ENCODE measurements around the gene MTG1. TPM values are rescaled to one million over a fixed set of nuclear protein-coding genes. Genes with fewer than 3 reads are reported as not detected.

MTG1 gene
- total and polyA plus RNA-seq, 2 experiments from 2014 or later, result 22.8 to 50.7 TPM

GRCh38 chr10:133461841-133462240 lies 67.9 kb downstream of the MTG1 start:
- H3K27ac ChIP-seq, result no peak overlapping the region
- no peaks in the 10 kb centered on the region for H3K27me3 ChIP-seq (replicated peaks; ENCODE audit: insufficient read depth)
- H3K4me3 ChIP-seq, result no peak overlapping the region
- H3K4me1 ChIP-seq (ENCODE audit: insufficient read depth), result no peaks in the 10 kb centered on the region
- DNase-seq, result no peak
- in situ Hi-C loops (cut with MboI), result no loop called here
- no peak overlapping the region for H2AFZ ChIP-seq
- TF ChIP-seq EZH2 (IDR thresholded peaks at IDR 0.05; ENCODE audit: insufficient read depth, poor library complexity, severe bottlenecking) (no peak), EZH2phosphoT487 (IDR thresholded peaks at IDR 0.05; ENCODE audit: insufficient read depth, low read depth) (no peak)
- no peak overlapping the region for H3K4me2 ChIP-seq (ENCODE audit: unreplicated experiment)
- 32 to 49% methylated on average over 8 of the region's 8 CpGs for WGBS, 2 experiments (ENCODE audit: low coverage in 1 of 2, low lambda C conversion rate in 2 of 2, missing lambda C conversion rate in 2 of 2)
- H3K9me2 ChIP-seq (ENCODE audit: insufficient read depth), result no peaks in the 10 kb centered on the region
- H4K20me1 ChIP-seq (ENCODE audit: insufficient read depth), result no peaks in the 10 kb centered on the region
- no peak overlapping the region for H3K9ac ChIP-seq
- H3K36me3 ChIP-seq (ENCODE audit: low read depth), result no peaks in the 10 kb centered on the region
- no peaks in the 10 kb centered on the region for H3K9me3 ChIP-seq (ENCODE audit: low read depth)
- no peaks in the 10 kb centered on the region for H3F3A ChIP-seq (ENCODE audit: insufficient read depth)
- no peaks in the 10 kb centered on the region for H3K79me2 ChIP-seq (ENCODE audit: insufficient read depth)

GRCh38 chr10:133462512-133463305 lies 68.8 kb downstream of the MTG1 start:
- no peaks in the 10 kb centered on the region for H3K9me3 ChIP-seq (ENCODE audit: low read depth)

GRCh38 chr10:133464582-133465031 lies 70.7 kb downstream of the MTG1 start:
- in situ Hi-C loops (cut with MboI), result no loop called here
- Histone ChIP-seq H2AFZ (no peak overlapping the region), H3K27ac (no peak overlapping the region), H3K4me1 (ENCODE audit: insufficient read depth) (no peaks in the 10 kb centered on the region), H3K79me2 (ENCODE audit: insufficient read depth) (no peaks in the 10 kb centered on the region), H4K20me1 (ENCODE audit: insufficient read depth) (no peaks in the 10 kb centered on the region), H3K9me2 (ENCODE audit: insufficient read depth) (no peaks in the 10 kb centered on the region), H3K27me3 (replicated peaks; ENCODE audit: insufficient read depth) (no peaks in the 10 kb centered on the region), H3K36me3 (ENCODE audit: low read depth) (no peaks in the 10 kb centered on the region), H3K9me3 (ENCODE audit: low read depth) (no peaks in the 10 kb centered on the region), H3K4me2 (ENCODE audit: unreplicated experiment) (no peak overlapping the region), H3K9ac (no peak overlapping the region), H3F3A (ENCODE audit: insufficient read depth) (no peaks in the 10 kb centered on the region), H3K4me3 (no peak overlapping the region)
- DNase-seq, result no peak
- WGBS, 2 experiments (ENCODE audit: low coverage in 1 of 2, low lambda C conversion rate in 2 of 2, missing lambda C conversion rate in 2 of 2), result 83 to 86% methylated on average over 9 to 12 of the region's 12 CpGs
- TF ChIP-seq EZH2 (IDR thresholded peaks at IDR 0.05; ENCODE audit: insufficient read depth, poor library complexity, severe bottlenecking) (no peak), EZH2phosphoT487 (IDR thresholded peaks at IDR 0.05; ENCODE audit: insufficient read depth, low read depth) (no peak)

More at GRCh38 chr10:133462512-133463305, 68.8 kb downstream of the MTG1 start:
- Histone ChIP-seq H4K20me1 (ENCODE audit: insufficient read depth) (no peaks in the 10 kb centered on the region), H3K36me3 (ENCODE audit: low read depth) (no peaks in the 10 kb centered on the region), H3K4me2 (ENCODE audit: unreplicated experiment) (no peak overlapping the region), H3K9me2 (ENCODE audit: insufficient read depth) (no peaks in the 10 kb centered on the region), H3K27me3 (replicated peaks; ENCODE audit: insufficient read depth) (no peaks in the 10 kb centered on the region), H3K4me3 (no peak overlapping the region), H3K27ac (no peak overlapping the region), H3K79me2 (ENCODE audit: insufficient read depth) (no peaks in the 10 kb centered on the region), H2AFZ (no peak overlapping the region), H3F3A (ENCODE audit: insufficient read depth) (no peaks in the 10 kb centered on the region), H3K4me1 (ENCODE audit: insufficient read depth) (no peaks in the 10 kb centered on the region), H3K9ac (no peak overlapping the region)
- WGBS, 2 experiments (ENCODE audit: low coverage in 1 of 2, low lambda C conversion rate in 2 of 2, missing lambda C conversion rate in 2 of 2), result 60 to 63% methylated on average over 10 of the region's 10 CpGs
- in situ Hi-C loops (cut with MboI), result no loop called here
- no peak for TF ChIP-seq EZH2phosphoT487 (IDR thresholded peaks at IDR 0.05; ENCODE audit: insufficient read depth, low read depth)
- no peak for TF ChIP-seq EZH2 (IDR thresholded peaks at IDR 0.05; ENCODE audit: insufficient read depth, poor library complexity, severe bottlenecking)
- no peak for DNase-seq

GRCh38 chr10:133465191-133465949 lies 71.4 kb downstream of the MTG1 start:
- Histone ChIP-seq H3K4me1 (ENCODE audit: insufficient read depth) (no peaks in the 10 kb centered on the region), H3K27ac (no peak overlapping the region), H3K36me3 (ENCODE audit: low read depth) (no peaks in the 10 kb centered on the region), H4K20me1 (ENCODE audit: insufficient read depth) (no peaks in the 10 kb centered on the region), H3K9ac (no peak overlapping the region), H3K4me2 (ENCODE audit: unreplicated experiment) (no peak overlapping the region), H3K9me2 (ENCODE audit: insufficient read depth) (no peaks in the 10 kb centered on the region), H2AFZ (no peak overlapping the region), H3F3A (ENCODE audit: insufficient read depth) (no peaks in the 10 kb centered on the region), H3K27me3 (replicated peaks; ENCODE audit: insufficient read depth) (no peaks in the 10 kb centered on the region), H3K4me3 (no peak overlapping the region), H3K79me2 (ENCODE audit: insufficient read depth) (no peaks in the 10 kb centered on the region), H3K9me3 (ENCODE audit: low read depth) (no peaks in the 10 kb centered on the region)
- TF ChIP-seq EZH2phosphoT487 (IDR thresholded peaks at IDR 0.05; ENCODE audit: insufficient read depth, low read depth), result no peak
- no peak for TF ChIP-seq EZH2 (IDR thresholded peaks at IDR 0.05; ENCODE audit: insufficient read depth, poor library complexity, severe bottlenecking)
- in situ Hi-C loops (cut with MboI), result no loop called here
- no peak for DNase-seq
- 23 to 36% methylated on average over 31 to 55 of the region's 55 CpGs for WGBS, 2 experiments (ENCODE audit: low coverage in 1 of 2, low lambda C conversion rate in 2 of 2, missing lambda C conversion rate in 2 of 2)

All from GM23248 (cell line).